GM18507 (cell line): ENCODE data around the gene GABRG3.

Experiments
- DNase-seq: peaks from one replicate; pipeline ENCODE4 v3.0.0; 2011; ENCODE audit warnings: low read depth; ENCODE audit not compliant: insufficient read length; ENCODE audit errors: extremely low spot score
- FAIRE-seq: peaks from 2 replicates; lab custom pipeline; 2011; peaks lifted over from hg19 to GRCh38; lab: Jason Lieb, UNC

GABRG3 gene

DNA sequence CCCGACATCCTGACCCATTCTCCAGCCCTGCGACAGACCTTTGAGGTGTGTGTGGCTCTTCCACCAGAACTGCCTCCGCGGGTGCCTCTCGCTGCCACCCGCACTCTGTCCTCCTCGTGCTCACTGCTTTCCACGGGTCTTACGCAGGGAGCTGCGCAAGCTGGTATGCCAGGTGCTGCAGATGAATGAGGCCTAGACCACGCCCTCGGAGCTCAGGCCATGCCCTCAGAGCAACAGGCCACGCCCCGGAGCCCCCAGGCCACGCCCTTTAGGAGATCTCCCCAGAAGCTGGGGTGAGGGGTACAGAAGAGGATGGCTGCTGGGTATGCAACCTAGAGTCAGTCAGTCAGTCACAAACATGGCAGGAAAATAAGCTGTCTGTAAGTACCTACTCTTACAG is 300.3 kb downstream of the GABRG3 start:
- DNase-seq (no peak), FAIRE-seq (no peak)

DNA sequence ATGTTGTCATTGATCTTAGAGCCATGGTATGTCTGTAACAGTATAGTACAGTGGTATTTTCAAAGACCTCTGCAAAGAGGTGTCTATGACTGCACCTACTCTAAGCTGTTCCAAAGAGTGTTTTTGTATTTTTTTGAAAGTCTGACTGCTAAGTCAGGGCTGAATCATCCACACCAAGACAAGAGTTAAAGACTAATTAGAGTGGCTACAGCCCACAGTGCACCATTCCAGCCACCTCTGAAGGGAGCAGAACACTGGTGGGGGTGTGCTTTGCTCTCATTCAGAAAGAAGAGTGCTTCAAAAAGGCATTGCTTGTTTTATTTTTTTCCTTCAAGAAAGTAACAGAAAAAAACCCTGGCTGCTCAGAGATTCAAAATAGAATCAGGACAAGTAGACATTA is 301.4 kb downstream of the GABRG3 start:
- no peak for DNase-seq
- no peak for FAIRE-seq

DNA sequence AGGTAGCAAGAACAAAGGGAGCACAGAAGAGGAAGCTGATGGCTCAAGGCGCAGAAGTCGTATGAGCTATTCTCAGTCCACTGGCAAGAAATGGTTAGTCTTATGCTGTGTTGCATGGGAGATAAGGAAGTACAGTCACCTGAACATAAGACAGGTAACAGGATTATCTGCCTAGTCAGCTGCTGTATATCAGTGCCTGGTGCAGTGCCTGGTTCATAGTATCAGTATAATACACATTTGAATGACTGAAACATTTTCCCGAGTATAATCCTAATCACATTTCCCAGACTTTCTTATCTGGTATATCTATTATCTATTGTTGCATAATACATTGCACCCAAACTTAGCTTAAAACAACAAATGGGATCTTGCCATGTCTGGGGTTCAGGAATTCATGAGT is 302.5 kb downstream of the GABRG3 start:
- DNase-seq (no peak), FAIRE-seq (no peak)

DNA sequence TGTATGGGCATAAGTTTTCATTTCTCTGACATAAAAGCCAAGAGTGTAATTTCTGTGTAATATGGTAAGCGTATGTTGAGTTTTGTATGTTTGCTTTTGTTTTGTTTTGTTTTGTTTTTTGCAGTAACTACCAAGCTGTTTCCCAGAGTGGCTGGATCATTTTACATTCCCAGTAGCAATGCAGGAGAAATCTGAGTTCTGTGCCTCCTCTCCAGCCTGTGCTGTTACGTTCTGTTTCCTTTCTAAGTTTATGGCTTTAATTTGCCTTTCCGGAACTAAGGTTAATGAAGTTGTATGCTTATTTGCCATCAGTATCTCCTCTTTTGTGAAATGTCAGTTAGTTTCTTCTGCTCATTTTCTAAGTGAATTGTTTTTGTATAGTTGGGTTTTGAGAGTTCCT is 307.8 kb downstream of the GABRG3 start:
- DNase-seq, result no peak
- FAIRE-seq, result no peak

DNA sequence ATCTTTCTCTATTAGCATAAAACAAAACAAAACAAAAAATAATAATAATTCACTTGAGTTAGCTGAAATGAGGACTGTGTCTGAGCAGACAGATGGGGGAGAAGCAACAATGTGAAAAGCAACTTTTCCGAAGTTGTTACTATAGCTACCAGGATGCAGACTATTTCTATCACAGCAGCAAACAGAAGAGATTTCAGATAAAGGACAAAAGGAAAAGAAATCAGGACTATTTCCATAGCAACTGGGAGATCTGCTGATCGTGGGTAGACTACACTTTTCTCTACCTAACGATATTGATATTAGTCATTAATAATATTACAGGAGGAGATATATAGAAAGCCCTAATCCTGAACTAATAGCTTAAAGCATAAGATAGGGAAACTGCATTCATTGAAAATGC is 321.7 kb downstream of the GABRG3 start:
- no peak for DNase-seq
- no peak for FAIRE-seq

DNA sequence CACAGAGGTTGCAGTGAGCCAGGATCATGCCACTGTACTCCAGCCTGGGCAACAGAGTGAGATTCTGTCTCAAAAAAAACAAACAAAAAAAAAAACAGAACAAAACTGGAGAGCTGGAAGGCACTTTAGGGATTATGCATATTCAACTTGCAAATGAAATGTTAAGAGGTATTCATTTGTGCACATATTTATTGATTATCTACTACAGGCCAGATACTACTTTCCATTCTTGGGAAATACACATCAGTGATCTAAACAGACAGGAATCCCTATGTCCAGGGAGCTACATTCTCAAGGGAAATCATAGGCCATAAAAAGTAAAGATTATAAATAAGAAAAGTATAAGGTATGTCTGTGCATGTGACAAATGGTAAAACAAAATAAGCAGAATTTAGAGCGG is 322.6 kb downstream of the GABRG3 start:
- FAIRE-seq (no peak), DNase-seq (no peak)

DNA sequence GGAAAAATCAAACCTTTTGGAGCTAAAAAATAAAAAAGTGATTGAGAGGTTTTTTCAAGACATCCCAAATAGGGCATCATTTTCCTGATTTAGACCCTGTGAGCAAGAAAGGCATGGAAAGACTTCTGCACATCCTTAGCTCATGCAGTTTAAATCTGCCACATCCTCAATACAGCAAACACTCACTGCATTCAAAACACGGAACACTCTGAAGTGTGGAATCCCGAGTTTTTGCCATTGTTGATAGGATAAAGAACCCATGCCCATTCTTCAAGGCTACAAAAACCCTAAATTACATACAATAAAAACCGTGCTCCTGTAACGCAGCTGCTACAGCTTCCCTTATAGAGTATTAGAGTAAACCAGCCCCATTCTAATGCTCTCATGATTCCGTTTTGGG is 346.8 kb downstream of the GABRG3 start:
- FAIRE-seq, result no peak
- DNase-seq, result no peak

DNA sequence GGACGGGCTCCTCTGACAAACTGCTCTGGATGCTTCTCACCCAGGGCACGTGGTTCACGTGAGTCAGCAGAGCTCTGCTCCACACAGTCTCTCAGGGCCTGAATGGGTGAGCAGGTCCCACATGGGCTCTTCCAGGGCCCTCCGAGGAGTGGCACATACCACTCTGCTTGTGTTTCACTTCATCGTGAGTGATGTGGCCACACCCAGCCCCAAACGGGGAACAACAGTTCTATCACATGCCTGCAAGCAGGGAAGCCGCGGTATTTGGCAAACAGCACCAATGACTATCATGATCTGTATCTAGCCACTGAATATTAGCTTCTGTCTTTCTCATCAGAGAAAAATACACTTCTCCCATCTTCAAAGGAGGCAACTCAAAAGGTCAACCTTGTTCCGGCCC is 352.8 kb downstream of the GABRG3 start:
- no peak for DNase-seq

DNA sequence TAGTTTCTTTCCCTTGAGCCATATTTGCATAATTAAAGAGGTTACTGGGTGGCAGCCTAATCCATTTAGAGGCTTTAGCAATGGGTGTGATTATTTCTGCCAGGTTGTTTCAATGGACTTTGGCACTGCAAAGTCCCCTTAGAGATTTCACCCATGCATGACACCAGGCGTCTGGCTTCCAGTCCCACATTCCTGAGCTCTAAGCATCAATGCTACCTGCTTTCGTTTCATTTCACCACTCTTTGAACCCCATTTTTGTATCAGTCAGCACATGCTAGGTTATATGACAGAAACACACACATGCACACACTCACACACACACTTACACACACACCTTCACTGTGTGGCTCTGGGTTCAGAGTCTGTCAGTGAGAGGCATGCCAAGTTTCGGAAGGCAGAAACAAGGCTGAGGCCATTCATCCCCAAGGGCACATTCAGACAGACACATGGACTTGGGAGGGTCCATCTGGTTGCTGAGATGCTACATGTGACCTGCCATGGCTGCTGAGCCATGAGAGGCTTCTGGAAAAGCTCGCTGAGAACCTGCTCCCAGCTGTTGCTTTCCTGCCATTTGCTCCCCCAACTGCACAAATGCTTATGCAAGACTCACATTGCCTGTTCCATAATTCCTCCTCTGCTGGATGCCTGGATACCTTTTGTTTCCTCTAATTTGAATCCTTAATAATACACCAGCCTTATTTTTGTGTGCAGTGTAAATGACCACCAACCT is 354.1 kb downstream of the GABRG3 start:
- FAIRE-seq (no peak), DNase-seq (no peak)

More for the DNA sequence above, 352.8 kb downstream of the GABRG3 start:
- no peak for FAIRE-seq

DNA sequence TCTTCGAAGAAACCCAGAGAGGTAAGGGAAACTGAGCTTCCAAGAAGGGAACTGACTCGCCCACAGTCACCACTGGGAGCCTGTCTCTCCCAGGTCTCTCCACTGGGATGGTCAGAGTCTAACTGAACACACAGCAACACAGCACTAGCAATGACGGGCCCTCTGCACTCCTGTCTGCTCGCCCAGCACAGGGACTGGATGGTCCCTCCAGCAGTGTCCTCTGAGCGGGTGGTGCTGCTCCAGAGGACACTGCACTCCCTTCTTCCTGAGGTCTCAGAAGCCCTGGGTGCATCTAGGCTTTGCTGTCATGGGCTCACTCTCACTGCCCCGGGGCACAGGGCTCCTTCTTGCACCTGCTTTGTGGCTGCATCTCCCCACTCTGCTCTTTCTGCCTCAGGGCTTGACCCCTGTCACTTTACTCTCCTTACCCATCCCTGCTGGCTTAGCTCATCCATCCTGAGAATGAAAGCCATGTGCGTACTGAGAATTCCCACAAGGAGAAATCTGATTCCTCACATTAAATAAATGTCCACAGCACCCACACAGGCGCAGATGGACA is 356.6 kb downstream of the GABRG3 start:
- DNase-seq, result no peak

DNA sequence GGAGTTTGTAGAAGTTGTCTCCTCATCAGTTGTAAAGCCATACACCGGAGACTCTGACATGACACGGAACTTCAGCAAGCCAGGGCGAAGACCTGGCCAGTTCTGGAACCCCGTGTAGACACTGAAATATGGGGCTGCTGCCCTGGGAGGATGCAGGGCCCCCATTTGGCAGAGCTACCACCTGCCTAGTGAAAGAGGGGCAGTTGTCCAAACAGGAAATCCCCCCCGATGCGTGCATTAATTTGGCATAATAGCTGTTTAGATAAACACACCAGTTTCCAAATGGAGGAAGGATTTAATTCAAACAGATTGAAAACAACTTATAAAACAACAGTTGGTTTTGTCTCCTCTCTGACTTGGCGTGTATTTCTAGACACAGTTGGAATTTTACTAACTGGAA is 357.2 kb downstream of the GABRG3 start:
- no peak for DNase-seq
- no peak for FAIRE-seq

More for the DNA sequence above, 356.6 kb downstream of the GABRG3 start:
- no peak for FAIRE-seq

DNA sequence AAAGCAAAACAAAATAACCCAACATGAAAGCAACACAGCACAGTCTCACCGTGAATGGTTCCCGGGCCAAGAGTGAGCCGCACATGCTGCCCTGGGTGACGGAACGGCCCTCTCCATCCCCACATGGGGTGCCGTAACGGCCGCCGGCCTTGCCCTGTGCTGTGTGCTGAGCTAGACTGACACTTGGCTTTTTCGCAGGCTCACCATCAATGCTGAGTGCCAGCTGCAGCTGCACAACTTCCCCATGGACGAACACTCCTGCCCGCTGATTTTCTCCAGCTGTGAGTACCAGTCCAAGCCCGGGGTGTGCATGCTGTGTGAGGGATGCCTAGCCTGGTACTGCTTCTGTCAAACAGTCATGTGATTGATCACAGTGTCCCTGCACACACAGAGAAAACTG is 357.6 kb downstream of the GABRG3 start:
- FAIRE-seq (no peak), DNase-seq (no peak)

DNA sequence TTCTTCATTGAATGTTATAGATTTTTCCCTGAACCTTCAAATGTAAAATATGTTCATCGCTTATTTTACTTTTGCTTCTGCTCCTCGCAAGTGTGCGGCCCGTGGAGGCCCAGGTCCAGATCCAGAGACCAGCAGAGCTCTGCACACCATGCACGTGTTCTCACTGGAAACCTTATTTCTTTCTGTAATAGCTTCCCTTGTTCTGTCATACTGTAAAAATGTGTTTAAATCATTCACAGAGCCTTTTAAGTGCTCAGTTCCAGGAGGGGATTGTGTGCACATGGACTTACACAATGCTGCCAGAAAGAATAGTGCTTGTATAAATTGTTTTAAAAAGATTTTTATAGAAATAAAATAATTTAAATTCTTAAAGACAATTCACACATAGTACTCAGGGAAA is 359.3 kb downstream of the GABRG3 start:
- FAIRE-seq, result no peak

DNA sequence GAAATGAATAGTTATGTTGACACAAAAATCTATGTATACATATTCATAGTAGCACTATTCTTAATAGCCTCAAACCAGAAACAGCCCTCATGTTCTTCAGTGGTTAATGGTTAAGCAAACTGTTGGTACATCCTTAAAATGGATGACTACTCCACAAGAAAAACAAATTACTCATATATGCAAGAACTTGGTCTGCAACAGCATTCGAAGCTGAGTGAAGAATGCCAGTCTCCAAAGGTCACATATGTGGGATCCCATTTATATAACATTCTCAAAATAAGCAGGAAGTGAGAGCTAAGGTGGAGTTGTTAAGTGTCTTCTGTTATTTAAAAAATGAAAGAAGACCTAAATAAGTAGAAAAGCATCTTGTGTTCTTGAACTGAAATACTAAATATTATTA is 365.7 kb downstream of the GABRG3 start:
- no peak for FAIRE-seq
- no peak for DNase-seq

More for the DNA sequence above, 359.3 kb downstream of the GABRG3 start:
- DNase-seq, result no peak

DNA sequence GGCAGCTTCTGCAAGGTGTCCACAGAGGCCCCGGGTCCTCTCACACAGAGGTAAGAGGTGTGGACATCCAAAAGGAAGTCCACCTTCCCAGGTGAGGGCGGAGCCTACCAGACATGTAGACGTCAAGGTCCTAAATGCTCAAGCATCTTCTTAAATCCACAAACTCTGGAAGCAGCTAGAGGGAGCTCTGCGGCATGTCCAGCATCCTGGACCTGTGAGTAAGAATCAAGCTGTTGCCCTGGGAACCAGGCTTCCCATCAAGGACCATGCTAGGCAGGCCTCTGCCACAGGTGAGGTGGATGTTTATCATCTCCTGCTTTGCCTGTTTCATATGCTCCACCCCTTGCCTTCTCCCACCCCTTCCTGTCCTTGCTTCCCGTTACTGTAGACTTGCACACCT is 368.2 kb downstream of the GABRG3 start:
- DNase-seq (no peak), FAIRE-seq (no peak)

DNA sequence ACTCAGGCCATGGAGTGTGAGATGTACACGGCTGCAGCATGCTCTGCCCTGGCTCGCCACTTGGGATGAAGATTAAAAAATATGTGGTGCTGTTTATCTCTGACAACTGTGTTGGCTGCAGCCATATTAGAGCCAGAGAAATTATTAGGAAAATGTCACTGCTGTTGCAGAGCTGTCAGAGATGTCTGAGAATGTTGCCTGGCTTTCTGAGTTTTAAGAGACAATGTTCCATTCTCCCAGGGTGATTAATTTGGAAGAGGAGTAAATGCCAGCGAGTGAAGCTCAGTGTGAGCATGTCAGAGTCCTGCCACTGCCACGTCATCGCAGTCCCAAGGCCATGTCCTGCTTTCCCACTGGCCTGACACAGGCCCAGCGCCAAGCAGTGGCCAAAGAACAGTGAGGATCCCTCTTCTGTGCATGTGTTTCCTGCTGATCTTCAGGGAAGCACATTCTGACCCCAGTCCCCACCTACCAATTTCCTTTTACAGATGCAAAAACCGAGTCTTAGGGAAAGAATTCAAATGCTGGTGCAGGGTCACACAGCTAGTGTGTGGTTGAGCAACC is 370.9 kb downstream of the GABRG3 start:
- FAIRE-seq (no peak), DNase-seq (no peak)

DNA sequence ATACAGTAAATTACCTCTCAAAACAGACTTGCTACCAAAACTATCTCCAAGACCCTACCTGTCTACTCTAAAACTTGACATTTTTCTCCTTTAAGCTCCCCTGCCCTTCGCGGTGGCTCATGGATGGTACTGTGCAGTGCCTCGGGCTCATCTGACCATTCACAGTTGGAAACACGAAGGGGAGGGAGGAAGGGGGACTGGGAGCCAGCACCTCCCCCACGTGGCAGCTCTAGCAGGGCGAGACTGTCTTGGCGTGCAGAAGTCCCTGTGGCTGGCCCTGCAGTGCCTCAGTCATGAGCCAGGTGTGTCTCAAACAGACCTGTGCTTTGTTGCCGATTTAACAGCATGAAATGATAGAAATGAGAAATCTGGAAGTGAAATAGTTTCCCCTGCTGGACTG is 372.0 kb downstream of the GABRG3 start:
- DNase-seq (no peak), FAIRE-seq (no peak)

DNA sequence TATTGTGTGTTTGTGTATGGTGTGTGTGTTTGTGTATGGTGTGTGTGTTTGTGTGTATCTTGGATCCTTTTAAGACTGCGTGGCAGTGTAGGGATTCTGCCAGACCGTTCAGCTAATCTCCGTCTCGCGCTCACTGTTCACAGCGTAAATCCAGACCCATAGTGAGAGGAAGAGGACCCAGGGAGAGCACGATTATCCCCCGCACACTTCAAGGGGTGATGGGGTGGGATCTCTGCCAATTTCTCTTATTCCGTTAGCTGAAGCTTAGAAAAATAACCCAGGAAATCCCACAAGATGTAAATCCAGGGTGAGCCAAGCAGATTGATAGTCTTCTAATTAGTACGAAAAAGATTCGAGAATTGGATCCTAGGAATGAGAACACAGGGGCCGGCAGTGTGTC is 381.2 kb downstream of the GABRG3 start:
- FAIRE-seq (no peak), DNase-seq (no peak)

DNA sequence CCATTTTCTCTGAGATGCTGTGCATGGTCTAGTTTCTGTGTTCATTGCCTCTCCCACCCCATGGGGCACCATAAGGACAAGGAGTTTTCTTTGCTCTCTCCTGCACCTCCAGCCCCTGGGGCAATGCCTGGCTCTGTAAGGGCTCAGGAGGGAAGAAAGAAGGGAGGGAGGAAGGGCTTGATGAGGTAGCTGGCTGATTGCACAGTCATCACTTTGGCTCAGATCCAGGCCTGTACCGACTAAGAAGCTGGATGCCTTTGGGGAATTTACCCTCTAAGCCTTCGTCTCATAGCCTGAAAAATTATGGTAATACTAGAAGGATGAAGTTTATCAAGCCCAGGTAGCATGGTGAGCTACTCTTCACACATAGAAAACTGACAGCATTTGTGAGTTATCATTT is 382.9 kb downstream of the GABRG3 start:
- DNase-seq, result no peak
- FAIRE-seq, result no peak

DNA sequence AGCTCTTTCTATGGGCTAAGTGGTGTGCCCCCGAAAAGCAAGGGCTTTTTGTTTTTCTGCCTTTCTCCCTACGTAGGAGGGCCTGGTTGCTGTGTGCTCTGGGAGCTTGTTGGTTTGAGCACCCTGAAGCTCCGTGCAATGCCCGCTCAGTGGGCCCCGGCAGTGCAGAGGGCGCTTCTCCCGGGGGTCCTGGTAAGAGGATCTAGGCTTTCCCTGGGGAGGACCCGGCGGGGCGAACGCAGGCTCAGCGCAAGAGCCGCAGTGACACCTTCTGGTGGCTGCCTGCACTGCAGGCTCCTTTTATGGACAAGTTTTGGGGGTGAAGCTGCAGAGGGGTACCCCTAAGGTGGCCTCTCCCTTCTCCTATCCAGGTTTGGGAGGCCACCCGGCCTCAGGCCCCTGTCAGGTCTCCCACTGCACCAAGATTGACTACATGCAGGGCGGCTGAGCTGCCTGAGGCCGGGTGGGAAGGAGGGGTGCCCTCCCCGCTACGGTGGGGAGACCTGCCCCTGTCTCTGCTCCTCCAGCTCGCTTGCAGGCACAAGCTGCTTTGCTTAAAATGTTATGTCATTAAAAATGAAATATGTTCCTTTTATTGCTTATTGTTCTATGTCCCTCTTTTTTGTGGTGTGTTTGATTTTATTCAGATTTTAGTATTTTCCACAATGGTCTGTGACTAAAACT is 387.9 kb downstream of the GABRG3 start:
- FAIRE-seq (no peak), DNase-seq (no peak)

DNA sequence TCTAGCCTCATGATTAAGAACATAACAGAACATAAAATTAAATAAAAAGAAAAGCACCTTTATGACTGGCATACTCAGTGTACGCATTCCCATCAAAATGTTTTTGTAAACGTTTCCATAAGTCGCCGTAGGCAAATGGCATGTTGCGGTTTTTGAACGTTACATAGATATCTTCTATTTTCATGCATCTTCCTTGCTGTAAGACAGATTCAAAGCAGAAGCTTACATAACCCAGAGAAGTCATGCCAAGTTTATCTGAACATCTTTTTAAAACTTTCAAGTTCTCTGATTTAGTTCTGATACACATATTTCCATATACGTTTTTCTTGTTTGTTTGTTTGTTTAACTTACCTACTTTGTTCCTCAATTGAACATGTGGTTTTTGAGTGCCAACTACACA is 388.6 kb downstream of the GABRG3 start:
- FAIRE-seq (no peak), DNase-seq (no peak)
